22Rv1 (cell line): ENCODE results near the gene LAMB4.

Experiments
- CTCF ChIP-seq: fragments of 450-650 bp; IDR thresholded peaks from 2 replicates; pipeline ENCODE4 v1.5.1; 2017; ENCODE audit warnings: mild to moderate bottlenecking
- ZFX ChIP-seq: fragments of 450-650 bp; IDR thresholded peaks from 2 replicates; pipeline ENCODE4 v1.6.1; 2017; ENCODE audit warnings: antibody characterized with exemption, borderline replicate concordance

GRCh38 chr7:108066486-108066885 lies 63.7 kb downstream of the LAMB4 start:
- no peak for TF ChIP-seq CTCF
- TF ChIP-seq ZFX = no peak
